Measurements from ENCODE around the gene PDE7B. TPM values are rescaled to one million over a fixed set of nuclear protein-coding genes. Genes with fewer than 3 reads are reported as not detected.

PDE7B gene
- total RNA-seq, 1 experiment from 2014 or later, result not detected

DNA sequence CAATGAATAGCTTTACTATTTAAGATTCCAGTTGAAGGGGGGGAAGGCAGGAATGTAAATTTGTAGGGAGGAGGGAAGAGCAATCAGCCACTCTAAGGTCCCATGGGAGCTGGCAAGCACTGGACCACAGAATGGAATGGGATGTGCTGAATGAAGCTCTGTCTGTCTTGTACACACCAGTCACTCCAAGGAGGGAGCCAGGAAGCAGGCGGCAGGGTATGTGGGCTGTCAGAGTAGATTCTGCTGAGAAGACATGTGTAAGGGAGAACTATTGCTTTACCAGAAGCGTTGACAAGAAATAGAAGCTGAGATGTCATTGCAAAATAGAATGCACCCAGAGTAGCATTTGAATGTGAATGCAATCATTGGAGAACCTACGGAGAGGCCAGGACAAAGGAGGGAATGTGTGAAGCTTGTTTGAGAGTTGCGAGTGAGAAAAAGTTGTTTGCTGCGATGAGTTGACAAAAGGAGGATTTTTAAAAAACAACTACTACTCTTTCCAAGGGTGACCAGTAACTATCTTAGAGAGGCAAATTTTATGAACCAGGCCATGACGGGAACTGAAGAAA is 25.2 kb upstream of the PDE7B start:
- Histone ChIP-seq H3K27me3 (replicated peaks; ENCODE audit: insufficient read depth, low read depth, low read length, poor library complexity) (peaks cover 92% of the 10 kb centered on the region), H3K36me3 (ENCODE audit: insufficient read depth, low read length, poor library complexity, severe bottlenecking) (no peaks in the 10 kb centered on the region), H3K27ac (ENCODE audit: low read depth, low read length, poor library complexity, severe bottlenecking) (no peak overlapping the region), H3K4me3 (ENCODE audit: low read depth, low read length, poor library complexity, severe bottlenecking) (no peak overlapping the region), H3K4me1 (ENCODE audit: insufficient read depth, low read length, poor library complexity, severe bottlenecking) (no peaks in the 10 kb centered on the region), H3K9me3 (ENCODE audit: low read depth, low read length, poor library complexity, severe bottlenecking) (no peaks in the 10 kb centered on the region)
- TF ChIP-seq CTCF (conservative IDR thresholded peaks at IDR 0.05; ENCODE audit: low read depth, low read length) (no peak), EZH2 (IDR thresholded peaks at IDR 0.05; ENCODE audit: borderline replicate concordance, low read depth, low read length, poor library complexity, severe bottlenecking) (no peak)
- no TSS peak for BruUV-seq (replicated peaks)
- CTCF ChIA-PET, result no interaction called here
- DNase-seq (ENCODE audit: low spot score), result no peak
- POLR2A ChIA-PET (ENCODE audit: low non-redundant PET), result no interaction called here
- intact Hi-C loops (cut with micrococcal nuclease; ENCODE audit: unreplicated experiment), result no loop called here

- CTCF ChIA-PET, result no interaction called here
- H3K4me3 ChIP-seq (ENCODE audit: low read depth, low read length, poor library complexity, severe bottlenecking), result no peak overlapping the region
- no peaks in the 10 kb centered on the region for H3K9me3 ChIP-seq (ENCODE audit: low read depth, low read length, poor library complexity, severe bottlenecking)
- H3K27ac ChIP-seq (ENCODE audit: low read depth, low read length, poor library complexity, severe bottlenecking), result no peak overlapping the region
- POLR2A ChIA-PET (ENCODE audit: low non-redundant PET), result no interaction called here
- no peaks in the 10 kb centered on the region for H3K36me3 ChIP-seq (ENCODE audit: insufficient read depth, low read length, poor library complexity, severe bottlenecking)
- DNase-seq (ENCODE audit: low spot score), result no peak
- no TSS peak for BruUV-seq (replicated peaks)
- H3K27me3 ChIP-seq (replicated peaks; ENCODE audit: insufficient read depth, low read depth, low read length, poor library complexity), result peaks cover 92% of the 10 kb centered on the region
- peaks cover 3% of the 10 kb centered on the region for H3K4me1 ChIP-seq (ENCODE audit: insufficient read depth, low read length, poor library complexity, severe bottlenecking)
- TF ChIP-seq EZH2 (IDR thresholded peaks at IDR 0.05; ENCODE audit: borderline replicate concordance, low read depth, low read length, poor library complexity, severe bottlenecking) (no peak), CTCF (conservative IDR thresholded peaks at IDR 0.05; ENCODE audit: low read depth, low read length) (no peak)
- intact Hi-C loops (cut with micrococcal nuclease; ENCODE audit: unreplicated experiment), result no loop called here
Observed at GRCh38 chr6:135828021-135828420, 23.5 kb upstream of the PDE7B start.

DNA sequence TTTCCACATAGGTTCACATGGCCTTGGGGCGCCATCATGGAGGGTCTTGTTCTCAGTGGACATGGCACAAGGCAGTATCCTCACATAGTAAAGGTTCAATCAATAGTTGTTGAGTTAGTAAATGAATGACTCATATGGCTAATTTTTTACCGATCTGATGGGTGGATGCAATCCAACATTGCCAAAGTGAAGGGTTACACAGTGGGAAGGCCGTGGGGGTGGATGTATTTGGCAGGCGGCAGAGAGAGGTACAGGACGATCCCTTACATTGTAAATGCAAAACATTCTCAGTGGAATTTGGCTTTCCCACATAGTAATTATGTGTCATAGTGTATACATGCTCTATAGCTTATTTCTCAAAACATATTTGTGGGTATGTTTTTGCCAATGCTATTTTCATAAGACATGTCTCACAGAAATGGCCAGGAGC is 21.0 kb upstream of the PDE7B start:
- Histone ChIP-seq H3K36me3 (ENCODE audit: insufficient read depth, low read length, poor library complexity, severe bottlenecking) (no peaks in the 10 kb centered on the region), H3K27me3 (replicated peaks; ENCODE audit: insufficient read depth, low read depth, low read length, poor library complexity) (peaks cover 94% of the 10 kb centered on the region), H3K4me3 (ENCODE audit: low read depth, low read length, poor library complexity, severe bottlenecking) (no peak overlapping the region), H3K4me1 (ENCODE audit: insufficient read depth, low read length, poor library complexity, severe bottlenecking) (peaks cover 18% of the 10 kb centered on the region), H3K27ac (ENCODE audit: low read depth, low read length, poor library complexity, severe bottlenecking) (no peak overlapping the region), H3K9me3 (ENCODE audit: low read depth, low read length, poor library complexity, severe bottlenecking) (no peaks in the 10 kb centered on the region)
- intact Hi-C loops (cut with micrococcal nuclease; ENCODE audit: unreplicated experiment), result no loop called here
- no peak for DNase-seq (ENCODE audit: low spot score)
- CTCF ChIA-PET, result no interaction called here
- no TSS peak for BruUV-seq (replicated peaks)
- POLR2A ChIA-PET (ENCODE audit: low non-redundant PET), result no interaction called here
- TF ChIP-seq CTCF (conservative IDR thresholded peaks at IDR 0.05; ENCODE audit: low read depth, low read length), result no peak
- TF ChIP-seq EZH2 (IDR thresholded peaks at IDR 0.05; ENCODE audit: borderline replicate concordance, low read depth, low read length, poor library complexity, severe bottlenecking), result no peak

All from A673 (cell line).